ENCODE results near the gene CRYAB.

DNA sequence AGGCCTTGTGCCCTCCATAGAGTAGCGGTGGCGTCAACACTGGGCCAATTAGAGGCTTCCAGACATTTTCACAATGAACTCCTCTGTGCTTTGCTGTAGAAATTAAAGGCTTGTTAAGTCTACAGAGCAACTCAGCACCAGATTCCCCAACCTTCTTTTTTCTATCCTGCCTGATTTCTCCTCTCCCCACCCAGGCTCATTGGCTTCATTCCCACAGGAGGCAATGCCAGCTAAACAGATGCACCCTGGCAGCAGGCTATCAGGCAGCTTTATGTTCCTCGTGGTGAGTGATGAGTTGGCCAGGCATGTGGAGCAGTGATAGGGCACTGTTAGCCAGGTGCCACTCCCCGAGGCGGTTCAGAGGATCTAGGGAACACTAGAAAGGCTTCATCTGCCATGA, 30.4 kb upstream of the CRYAB start:
- TF ChIP-seq, protein P1, sequence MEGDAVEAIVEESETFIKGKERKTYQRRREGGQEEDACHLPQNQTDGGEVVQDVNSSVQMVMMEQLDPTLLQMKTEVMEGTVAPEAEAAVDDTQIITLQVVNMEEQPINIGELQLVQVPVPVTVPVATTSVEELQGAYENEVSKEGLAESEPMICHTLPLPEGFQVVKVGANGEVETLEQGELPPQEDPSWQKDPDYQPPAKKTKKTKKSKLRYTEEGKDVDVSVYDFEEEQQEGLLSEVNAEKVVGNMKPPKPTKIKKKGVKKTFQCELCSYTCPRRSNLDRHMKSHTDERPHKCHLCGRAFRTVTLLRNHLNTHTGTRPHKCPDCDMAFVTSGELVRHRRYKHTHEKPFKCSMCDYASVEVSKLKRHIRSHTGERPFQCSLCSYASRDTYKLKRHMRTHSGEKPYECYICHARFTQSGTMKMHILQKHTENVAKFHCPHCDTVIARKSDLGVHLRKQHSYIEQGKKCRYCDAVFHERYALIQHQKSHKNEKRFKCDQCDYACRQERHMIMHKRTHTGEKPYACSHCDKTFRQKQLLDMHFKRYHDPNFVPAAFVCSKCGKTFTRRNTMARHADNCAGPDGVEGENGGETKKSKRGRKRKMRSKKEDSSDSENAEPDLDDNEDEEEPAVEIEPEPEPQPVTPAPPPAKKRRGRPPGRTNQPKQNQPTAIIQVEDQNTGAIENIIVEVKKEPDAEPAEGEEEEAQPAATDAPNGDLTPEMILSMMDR (IDR thresholded peaks at IDR 0.05; ENCODE audit: low read length): no peak
- TF ChIP-seq EZH2 (optimal IDR thresholded peaks at IDR 0.05; ENCODE audit: low read depth, low read length): no peak
- no peak for TF ChIP-seq EZH2phosphoT487 (IDR thresholded peaks at IDR 0.05; ENCODE audit: low read length)

Measured in MM.1S (cell line).